GM10847 (cell line): ENCODE measurements around the gene ERGIC2.

Source experiments
- POLR2A ChIP-seq: IDR thresholded peaks from 2 replicates; pipeline ENCODE4 v1.6.1; 2011; ENCODE audit not compliant: insufficient read length; ENCODE audit errors: extremely low read depth

Gene ERGIC2

DNA sequence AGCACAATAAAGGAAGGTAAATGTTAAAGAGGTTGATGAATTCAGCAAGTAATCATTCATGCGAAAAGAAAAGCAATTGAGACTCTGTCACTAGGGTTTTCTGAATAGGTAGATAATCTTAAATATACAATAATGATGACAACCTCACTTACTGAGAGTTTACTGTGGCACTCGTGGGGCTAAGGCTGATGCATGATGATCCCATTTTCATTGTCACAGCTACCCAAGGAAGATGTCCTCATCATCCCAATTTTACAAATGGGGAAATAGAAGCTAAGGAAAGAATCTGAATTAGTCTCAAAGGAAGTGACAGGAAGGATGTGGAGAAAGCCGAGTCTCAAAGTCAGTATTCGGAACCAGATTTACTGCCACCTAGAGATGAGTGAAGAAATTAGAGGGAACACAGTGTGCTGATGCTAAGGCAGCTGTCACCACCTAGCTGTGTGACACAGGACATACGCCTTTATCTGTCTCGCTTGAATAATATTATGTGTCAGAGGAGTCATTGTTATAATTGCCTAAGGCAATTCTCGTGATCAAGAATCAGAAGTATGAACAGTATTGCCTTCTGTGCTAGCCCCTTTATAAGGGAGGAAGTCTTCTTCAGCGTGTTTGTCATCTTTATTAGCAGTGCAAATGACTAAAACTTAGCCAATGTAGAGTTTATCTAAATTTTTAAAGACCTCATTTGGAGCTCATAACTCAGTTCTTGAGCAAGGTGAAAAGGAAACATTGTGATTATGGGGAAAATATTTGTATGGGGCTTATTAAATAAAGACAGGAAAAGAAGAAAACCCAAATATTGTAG lies 63.2 kb downstream of the ERGIC2 start:
- TF ChIP-seq POLR2A, result no peak

DNA sequence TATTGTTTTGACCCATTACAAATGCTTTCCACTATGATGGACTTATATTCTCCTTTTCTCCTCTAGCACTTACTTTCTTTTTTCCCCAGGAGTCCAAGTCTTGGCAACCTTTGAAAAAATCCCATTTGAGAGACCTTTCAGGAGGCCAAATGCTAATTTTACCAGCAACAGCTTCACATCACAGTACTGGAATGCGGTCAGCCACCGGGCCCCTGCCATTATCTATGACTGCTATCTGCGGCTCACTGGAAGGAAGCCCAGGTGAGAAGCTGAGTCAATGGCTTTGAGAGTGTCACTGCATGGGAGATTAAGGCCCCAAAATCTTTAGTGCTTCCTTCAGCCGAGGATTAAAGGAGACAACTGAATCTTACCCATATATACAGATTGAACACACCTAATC lies 64.2 kb downstream of the ERGIC2 start:
- no peak for TF ChIP-seq POLR2A

DNA sequence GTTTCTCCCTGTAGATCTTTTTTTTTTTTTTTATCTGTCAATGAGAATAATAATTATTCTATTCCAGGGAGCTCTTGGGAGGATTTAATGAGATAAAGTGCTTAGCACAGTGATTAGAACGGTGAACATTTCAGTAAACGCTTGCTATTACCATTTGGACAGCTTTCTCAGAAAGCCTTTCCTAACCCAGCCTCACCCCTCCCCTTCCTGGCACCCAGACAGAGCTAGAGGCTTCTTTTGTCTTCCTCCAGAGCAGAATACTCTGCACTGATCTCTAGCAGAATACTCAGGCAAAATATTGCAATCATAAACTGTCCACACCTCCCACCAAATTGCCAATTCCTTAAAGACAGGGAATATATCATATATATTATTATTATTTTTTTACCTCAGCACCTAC lies 66.6 kb downstream of the ERGIC2 start:
- no peak for TF ChIP-seq POLR2A

DNA sequence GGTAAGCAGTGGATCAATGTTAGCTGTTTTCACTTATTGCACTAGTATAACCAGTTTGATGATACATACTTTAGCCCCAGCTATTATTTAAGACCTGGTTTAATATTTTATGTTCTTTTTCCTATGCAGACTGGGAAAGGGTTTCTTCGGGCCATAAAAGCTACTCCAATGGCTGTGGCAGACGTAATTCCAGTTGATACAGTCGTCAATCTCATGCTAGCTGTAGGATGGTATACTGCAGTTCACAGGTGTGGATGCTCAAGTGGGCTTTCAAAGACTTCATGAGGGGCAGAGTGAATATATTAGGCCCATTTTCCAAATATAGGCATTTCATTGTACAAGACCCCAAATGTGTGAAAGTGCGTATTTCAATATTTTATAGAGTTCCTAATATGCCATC lies 70.1 kb downstream of the ERGIC2 start:
- TF ChIP-seq POLR2A, result no peak

DNA sequence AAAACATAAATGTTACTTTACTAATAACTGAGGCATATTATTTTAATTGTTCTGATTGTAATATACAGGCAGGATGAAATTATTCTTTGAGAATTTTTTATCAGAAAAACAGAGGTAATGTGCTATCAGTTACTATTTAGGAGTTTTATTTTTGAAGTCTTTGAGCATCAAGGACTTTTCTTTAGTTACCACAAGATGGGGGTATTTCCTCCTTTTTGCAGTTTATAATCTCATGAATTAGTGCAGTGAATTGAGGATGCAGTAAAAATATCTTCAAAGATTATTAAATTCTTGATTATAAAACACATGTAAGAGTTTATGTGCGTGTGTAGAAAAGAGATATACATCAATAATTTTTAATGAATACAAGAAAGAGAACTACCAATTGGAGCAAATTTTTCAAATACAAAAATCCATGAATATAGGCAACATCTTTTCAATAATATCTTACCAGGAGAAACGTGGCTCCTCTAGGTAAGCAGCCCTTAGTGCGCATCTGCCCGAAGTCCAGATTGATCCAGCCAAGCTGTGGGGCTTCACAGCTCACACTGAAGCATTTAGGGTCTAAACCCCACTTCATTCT lies 71.6 kb downstream of the ERGIC2 start:
- TF ChIP-seq POLR2A, result no peak

DNA sequence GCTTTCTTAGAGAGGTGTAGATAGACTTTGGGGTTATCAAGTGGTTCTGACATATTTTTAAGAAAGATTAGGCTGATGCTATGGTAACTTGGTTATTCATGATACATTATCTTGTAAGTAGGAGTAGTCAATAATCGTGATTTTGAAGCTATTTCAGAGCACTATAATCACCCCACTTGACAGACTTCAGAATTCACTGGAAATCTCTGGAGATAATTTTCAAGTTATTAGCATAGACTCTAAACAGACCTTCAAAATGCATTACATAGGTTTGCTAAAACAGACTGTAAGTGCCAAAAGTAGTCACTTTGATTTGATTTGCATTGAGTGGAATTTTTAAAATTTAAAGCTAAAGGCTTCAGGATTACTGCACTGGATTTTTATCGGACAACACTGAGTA lies 74.3 kb downstream of the ERGIC2 start:
- no peak for TF ChIP-seq POLR2A

DNA sequence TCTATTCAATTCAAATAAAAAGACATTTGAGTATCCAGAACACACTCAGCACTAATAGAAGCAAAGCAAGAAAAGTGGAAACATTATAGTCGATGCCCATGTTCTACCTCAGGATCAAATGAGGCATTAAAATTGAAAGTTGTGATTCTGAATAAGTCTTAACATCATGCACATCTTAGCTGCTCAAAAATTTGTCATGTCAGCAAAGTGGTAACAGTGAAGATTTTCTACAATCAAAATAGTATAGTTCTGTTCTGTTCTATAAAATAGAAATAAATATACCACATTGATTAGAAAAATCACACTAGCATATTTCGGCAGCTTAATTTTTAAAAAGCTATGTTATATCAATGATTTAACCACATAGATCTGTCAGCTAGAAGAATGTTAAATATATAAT lies 74.7 kb downstream of the ERGIC2 start:
- no peak for TF ChIP-seq POLR2A

DNA sequence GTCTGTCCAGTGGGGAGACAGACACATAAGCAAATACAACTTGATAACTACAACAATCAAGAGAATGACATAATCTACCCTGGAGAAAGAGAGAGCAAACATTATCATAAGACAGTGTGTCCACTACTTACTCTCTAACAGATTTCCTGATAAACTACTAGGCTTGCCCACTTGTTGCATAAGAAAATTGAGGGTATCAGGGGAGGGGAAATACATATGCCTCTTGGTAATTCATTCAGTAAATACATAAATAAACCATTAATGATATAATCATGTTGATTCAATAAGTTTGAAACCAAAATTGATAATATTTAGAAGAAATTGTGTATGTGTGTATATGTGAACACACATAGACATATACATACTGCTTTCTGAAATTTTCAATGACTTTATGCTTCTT lies 76.6 kb downstream of the ERGIC2 start:
- TF ChIP-seq POLR2A, result no peak

DNA sequence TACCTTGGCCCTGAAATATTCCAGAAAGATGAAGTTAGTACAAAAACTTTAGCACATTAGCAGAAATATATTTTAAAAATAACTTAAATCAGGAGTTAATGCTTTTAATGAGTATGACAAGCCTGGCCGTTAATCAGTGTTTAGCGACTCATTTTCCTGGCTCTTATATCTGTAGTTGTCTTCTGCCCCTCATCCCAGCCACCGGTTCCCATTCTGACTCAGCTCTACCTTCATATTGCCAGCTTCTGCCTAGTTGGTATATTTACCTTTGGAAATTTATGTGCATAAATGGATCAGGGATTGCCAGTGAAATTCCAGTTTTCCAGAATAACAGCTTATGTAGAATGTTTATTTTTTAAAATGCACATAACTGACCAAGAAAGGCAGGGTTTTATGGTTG lies 79.9 kb downstream of the ERGIC2 start:
- no peak for TF ChIP-seq POLR2A

DNA sequence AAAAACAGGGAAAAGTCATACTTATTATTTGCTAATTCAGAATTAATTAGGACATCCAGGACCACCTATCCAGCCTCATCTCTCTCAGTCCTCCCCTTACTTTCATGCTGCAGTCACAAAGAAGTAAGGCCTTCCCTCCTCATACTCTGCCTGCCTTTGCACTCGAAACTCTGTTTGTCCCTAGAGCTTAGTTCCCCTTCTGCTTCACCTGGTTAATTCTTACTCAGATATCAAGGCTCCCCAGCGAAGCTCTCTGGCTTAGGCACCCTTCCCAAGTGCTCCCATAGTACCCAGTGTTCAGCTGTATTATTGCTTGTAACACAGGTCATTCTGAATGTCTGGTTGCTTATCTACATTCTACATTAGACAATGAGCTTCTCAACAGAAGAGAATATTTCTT lies 81.3 kb downstream of the ERGIC2 start:
- TF ChIP-seq POLR2A, result no peak

DNA sequence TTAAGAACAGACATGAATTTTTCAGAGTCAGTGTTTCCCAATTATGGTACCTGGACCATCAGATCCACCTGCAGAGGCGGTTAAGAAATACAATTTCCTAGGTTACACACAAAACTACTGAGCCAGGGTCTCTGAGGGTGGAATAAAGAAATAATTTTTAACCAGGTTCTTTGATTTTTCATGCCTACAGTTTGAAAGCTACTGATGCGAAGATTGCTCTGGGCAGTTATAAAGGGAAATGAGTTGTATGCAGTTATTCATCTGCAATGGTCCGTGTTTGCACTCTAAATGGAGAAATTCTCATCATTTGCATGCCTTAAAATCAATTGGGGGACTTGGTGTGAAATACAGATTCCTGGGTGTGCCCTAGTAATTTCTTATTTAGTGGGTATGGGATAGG lies 89.7 kb downstream of the ERGIC2 start:
- TF ChIP-seq POLR2A, result no peak

DNA sequence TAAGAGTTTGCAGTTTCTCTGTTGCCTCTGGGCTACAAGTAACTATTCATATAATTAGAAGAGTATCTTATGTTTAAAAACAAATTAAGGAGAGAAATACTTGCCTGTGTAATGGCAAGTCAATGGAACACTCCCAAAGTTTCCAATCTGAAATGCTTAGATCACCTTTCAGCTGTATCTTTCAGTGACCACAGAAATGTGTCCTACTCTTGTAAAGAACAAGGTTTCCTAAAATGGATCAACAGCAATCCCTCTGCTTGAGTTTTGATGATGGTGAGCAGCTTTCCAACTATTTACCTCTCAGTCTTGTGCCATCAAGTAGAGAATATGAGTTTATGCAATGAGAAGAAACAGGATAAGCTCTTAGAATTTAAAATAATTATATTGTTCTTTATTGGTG lies 92.9 kb downstream of the ERGIC2 start:
- TF ChIP-seq POLR2A, result no peak

DNA sequence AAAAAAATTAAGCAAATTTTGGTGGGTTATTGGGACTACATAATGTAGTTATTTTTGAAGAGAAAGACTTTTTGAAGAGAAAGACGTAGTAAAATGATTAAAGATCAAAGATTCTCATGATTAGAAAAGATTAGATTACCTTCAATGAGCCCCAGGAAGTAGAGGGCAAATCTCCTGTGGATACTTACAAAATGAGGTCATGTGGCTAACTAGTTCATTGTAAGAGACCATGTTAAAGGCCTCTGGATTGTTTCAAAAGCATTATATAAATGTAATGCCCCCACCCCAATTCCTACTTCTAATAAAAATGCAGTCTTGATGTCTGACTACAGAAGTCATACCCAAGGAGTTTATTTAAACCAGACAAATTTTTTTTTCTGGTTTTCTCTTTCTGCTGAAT lies 93.3 kb downstream of the ERGIC2 start:
- no peak for TF ChIP-seq POLR2A
